ENCODE results near the gene PLEKHH3. TPM values are rescaled to one million over a fixed set of nuclear protein-coding genes. Genes with fewer than 3 reads are reported as not detected.
A peak's percentile ranks its signal among the peaks of the same experiment; 100 is the strongest.

PLEKHH3 gene
- total RNA-seq, 2 experiments from 2014 or later, result 1.3 to 1.4 TPM

- ATAC-seq, result no peak
- peak; percentile 58 for DNase-seq
- no peaks in the 10 kb centered on the region for H3K9me3 Mint-ChIP-seq (ENCODE audit: low read depth)
- peak overlapping the region; percentile 46 for H3K4me3 Mint-ChIP-seq
- H3K27ac Mint-ChIP-seq, result no peak overlapping the region
- peaks cover 45% of the 10 kb centered on the region for H3K4me1 Mint-ChIP-seq
- no peaks in the 10 kb centered on the region for H3K36me3 Mint-ChIP-seq
- H3K27me3 Mint-ChIP-seq, result peaks cover 39% of the 10 kb centered on the region
- CTCF ChIA-PET, result interaction anchor here (1.1 to 2.1 kb wide), 8 partner anchors 9 to 283 kb away, joined by 3 to 17 read pairs (median 3); partner anchors contain the start of genes BECN1, PSMC3IP and TUBG2
These were observed 6.1 kb upstream of the PLEKHH3 start for GRCh38 chr17:42682722-42683403.

DNA sequence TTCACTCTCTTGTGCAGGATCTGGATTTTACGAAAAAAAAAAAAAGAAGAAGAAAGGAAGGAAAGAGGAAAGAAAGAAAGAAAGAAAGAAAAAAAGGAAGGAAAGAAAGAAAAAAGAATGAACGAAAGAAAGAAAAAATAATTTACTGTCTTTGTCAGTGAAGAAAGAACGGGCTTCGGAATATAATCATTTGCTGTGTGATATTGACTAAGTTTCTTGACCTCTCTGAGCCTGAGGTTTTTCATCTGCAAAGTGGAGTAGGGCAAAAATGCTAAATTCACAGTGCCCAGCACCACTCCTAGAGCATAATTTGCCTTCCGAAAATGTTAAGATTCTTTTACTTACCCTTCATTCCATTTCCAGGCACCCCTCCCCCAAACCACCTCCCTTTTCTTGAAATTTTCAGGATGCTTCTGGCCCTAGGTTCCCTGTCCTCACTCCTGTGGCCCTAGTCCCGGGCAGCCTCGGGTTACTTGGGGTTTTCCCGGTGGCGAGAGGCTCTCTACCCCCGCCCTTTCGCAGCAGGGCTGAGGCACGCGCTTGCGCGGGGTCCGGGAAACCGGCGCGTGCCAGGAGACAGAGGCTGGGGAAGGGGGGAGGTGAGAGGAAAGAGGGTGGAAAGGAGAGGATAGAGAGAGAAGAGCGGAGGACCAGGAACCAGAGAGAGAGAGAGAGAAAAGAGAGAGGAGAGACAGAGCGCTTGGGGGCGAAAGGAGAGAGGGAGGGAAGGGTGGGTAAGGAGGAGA is 5.4 kb upstream of the PLEKHH3 start, which contains the start of gene CNTNAP1:
Gene CNTNAP1 (plus strand): TSS at position 556 of the 746 bp plus-strand sequence. CDS start 299 bp downstream, outside the sequence.
- CTCF ChIA-PET, result interaction anchor here (1.1 to 2.1 kb wide), 6 partner anchors 8 to 284 kb away, joined by 3 to 17 read pairs (median 4); partner anchors contain the start of genes BECN1 and PSMC3IP
- no peaks in the 10 kb centered on the region for H3K9me3 Mint-ChIP-seq (ENCODE audit: low read depth)
- no peak within 1 kb of the TSS for H3K27ac Mint-ChIP-seq
- H3K36me3 Mint-ChIP-seq, result no peaks in the 10 kb centered on the region
- H3K27me3 Mint-ChIP-seq, result peaks cover 39% of the 10 kb centered on the region
- ATAC-seq (no peak), DNase-seq (no peak)
- peaks cover 51% of the 10 kb centered on the region for H3K4me1 Mint-ChIP-seq
- H3K4me3 Mint-ChIP-seq, result peak within 1 kb of the TSS; percentile 46

GRCh38 chr17:42680331-42680808 is 3.6 kb upstream of the PLEKHH3 start:
- no peaks in the 10 kb centered on the region for H3K9me3 Mint-ChIP-seq (ENCODE audit: low read depth)
- H3K36me3 Mint-ChIP-seq, result no peaks in the 10 kb centered on the region
- H3K4me1 Mint-ChIP-seq, result peaks cover 62% of the 10 kb centered on the region
- DNase-seq (no peak), ATAC-seq (no peak)
- H3K27me3 Mint-ChIP-seq, result peaks cover 47% of the 10 kb centered on the region
- H3K4me3 Mint-ChIP-seq, result no peak overlapping the region
- CTCF ChIA-PET, result interaction anchor here (0.5 to 6.2 kb wide), 11 partner anchors 11 to 402 kb away, joined by 3 to 92 read pairs (median 4); partner anchors contain the start of genes PSMC3IP, RETREG3, TUBG1 and TUBG2
- H3K27ac Mint-ChIP-seq, result no peak overlapping the region

GRCh38 chr17:42679492-42680330 is 2.9 kb upstream of the PLEKHH3 start:
- H3K4me3 Mint-ChIP-seq, result peak overlapping the region; percentile 57
- H3K27me3 Mint-ChIP-seq, result peaks cover 53% of the 10 kb centered on the region
- ATAC-seq (peak; percentile 55), DNase-seq (peak; percentile 82)
- no peaks in the 10 kb centered on the region for H3K9me3 Mint-ChIP-seq (ENCODE audit: low read depth)
- peak overlapping the region; percentile 85 for H3K27ac Mint-ChIP-seq
- CTCF ChIA-PET, result interaction anchor here (0.5 to 6.2 kb wide), 17 partner anchors 10 to 269 kb away, joined by 3 to 92 read pairs (median 4); partner anchors contain the start of genes PSMC3IP, RETREG3, TUBG1 and TUBG2
- peaks cover 65% of the 10 kb centered on the region for H3K4me1 Mint-ChIP-seq
- H3K36me3 Mint-ChIP-seq, result no peaks in the 10 kb centered on the region

GRCh38 chr17:42678951-42679491 is 2.2 kb upstream of the PLEKHH3 start:
- H3K27ac Mint-ChIP-seq, result peak overlapping the region; percentile 89
- peak overlapping the region; percentile 73 for H3K4me3 Mint-ChIP-seq
- ATAC-seq (peak; percentile 2), DNase-seq (peak; percentile 59)
- peaks cover 70% of the 10 kb centered on the region for H3K4me1 Mint-ChIP-seq
- CTCF ChIA-PET, result interaction anchor here (0.5 to 6.2 kb wide), 11 partner anchors 9 to 146 kb away, joined by 3 to 92 read pairs (median 4); partner anchors contain the start of genes PSMC3IP, RETREG3, TUBG1 and TUBG2
- no peaks in the 10 kb centered on the region for H3K9me3 Mint-ChIP-seq (ENCODE audit: low read depth)
- peaks cover 54% of the 10 kb centered on the region for H3K27me3 Mint-ChIP-seq
- H3K36me3 Mint-ChIP-seq, result no peaks in the 10 kb centered on the region

GRCh38 chr17:42677921-42678781 is 1.4 kb upstream of the PLEKHH3 start:
- H3K9me3 Mint-ChIP-seq (ENCODE audit: low read depth), result no peaks in the 10 kb centered on the region
- no peaks in the 10 kb centered on the region for H3K36me3 Mint-ChIP-seq
- peak overlapping the region; percentile 89 for H3K27ac Mint-ChIP-seq
- CTCF ChIA-PET, result interaction anchor here (1.3 to 6.2 kb wide), 4 partner anchors 8 to 100 kb away, joined by 4 to 92 read pairs (median 14); partner anchors contain the start of genes PSMC3IP, RETREG3 and TUBG1
- peaks cover 67% of the 10 kb centered on the region for H3K4me1 Mint-ChIP-seq
- ATAC-seq (peak; percentile 32), DNase-seq (peak; percentile 84)
- H3K4me3 Mint-ChIP-seq, result peak overlapping the region; percentile 73
- peaks cover 49% of the 10 kb centered on the region for H3K27me3 Mint-ChIP-seq

DNA sequence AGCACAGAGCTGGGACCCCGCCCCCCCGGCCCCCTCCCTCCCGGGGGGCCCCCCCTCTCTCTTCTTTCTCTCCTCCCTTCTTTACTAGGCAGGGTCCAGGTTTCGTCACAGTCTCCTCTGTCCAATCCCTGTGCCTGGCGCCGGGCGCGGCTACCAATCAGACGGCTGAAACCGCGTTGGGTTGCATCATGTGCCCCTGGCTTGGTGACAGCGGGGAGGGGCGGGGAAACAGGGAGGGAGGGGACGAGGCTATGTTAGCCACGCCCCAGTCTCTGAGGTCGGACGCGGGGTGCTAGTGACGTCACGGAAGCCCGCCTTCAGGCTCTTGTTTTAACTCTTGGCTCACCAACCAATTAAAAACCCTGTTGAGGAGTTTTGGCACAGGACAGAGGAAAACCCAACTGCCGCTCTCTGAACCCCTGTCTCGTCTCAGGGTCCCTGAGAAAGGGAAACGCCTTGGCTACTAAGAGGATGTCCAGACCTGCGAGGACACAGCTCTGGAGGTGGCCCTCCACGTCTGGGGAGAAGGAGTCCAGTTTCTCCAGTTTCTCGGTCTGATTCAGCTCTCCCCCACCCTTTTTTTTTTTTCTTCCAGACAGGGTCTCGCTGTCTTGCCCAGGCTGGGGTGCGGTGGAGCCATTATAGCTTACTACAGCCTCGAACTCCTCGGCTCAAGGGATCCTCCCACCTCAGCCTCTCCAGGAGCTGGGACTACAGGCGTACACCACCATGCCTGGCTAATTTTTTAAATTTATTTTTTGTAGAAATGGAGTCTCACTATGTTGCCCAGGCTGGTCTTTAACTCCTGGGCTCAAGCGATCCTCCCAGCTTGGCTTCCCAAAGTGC is 441 bp upstream of the PLEKHH3 start:
- ATAC-seq (peak; percentile 81), DNase-seq (peak; percentile 100)
- Mint-ChIP-seq H3K27me3 (peaks cover 48% of the 10 kb centered on the region), H3K27ac (peak overlapping the region; percentile 85), H3K9me3 (ENCODE audit: low read depth) (no peaks in the 10 kb centered on the region), H3K4me1 (peaks cover 59% of the 10 kb centered on the region), H3K4me3 (peak overlapping the region; percentile 73), H3K36me3 (no peaks in the 10 kb centered on the region)
- CTCF ChIA-PET, result interaction anchor here (1.0 to 6.2 kb wide), 7 partner anchors 11 to 147 kb away, joined by 3 to 92 read pairs (median 4); partner anchors contain the start of genes BECN1, PSMC3IP, RAMP2 and RETREG3

- CTCF ChIA-PET, result interaction anchor here (0.9 to 6.2 kb wide), 6 partner anchors 31 to 128 kb away, joined by 3 to 92 read pairs (median 4); partner anchors contain the start of genes PSMC3IP and RAMP2
- Mint-ChIP-seq H3K9me3 (ENCODE audit: low read depth) (no peaks in the 10 kb centered on the region), H3K4me3 (peak overlapping the region; percentile 73), H3K27ac (no peak overlapping the region), H3K36me3 (no peaks in the 10 kb centered on the region), H3K4me1 (peaks cover 54% of the 10 kb centered on the region), H3K27me3 (peaks cover 47% of the 10 kb centered on the region)
- DNase-seq (no peak), ATAC-seq (no peak)
These were observed 800 bp downstream of the PLEKHH3 start for GRCh38 chr17:42675965-42676423.

DNA sequence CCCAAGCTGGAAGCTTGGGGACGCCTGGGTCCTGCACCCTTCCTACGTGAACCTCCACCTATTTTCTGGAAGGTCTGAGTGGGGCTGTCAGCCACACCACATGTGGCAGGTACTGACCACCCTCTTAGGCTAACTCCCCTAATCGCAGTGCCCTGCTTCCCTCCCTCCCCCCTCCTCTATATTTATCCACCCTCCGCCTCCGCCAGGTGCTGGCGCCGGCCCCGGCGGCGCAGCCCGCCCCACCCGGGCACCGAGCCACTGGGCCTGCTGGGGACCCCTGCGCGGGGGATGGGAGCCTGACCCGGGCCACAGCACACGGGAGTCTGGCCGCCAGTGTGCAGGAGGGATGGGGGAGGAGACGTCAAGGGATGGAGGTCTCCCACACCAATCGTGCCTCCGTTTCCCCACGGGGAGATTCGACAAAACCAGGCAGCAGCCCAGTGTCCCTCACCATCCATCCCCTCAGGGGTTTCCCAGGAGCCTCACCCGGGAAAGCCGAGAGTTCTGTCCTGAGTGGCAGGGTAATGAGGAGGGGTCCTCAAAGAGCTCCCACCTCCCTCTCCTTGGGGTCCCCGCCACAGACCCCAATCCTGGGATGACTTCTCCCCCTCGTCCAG is 1.3 kb downstream of the PLEKHH3 start:
- peaks cover 55% of the 10 kb centered on the region for H3K4me1 Mint-ChIP-seq
- H3K27me3 Mint-ChIP-seq, result peaks cover 50% of the 10 kb centered on the region
- no peak for DNase-seq
- no peak overlapping the region for H3K27ac Mint-ChIP-seq
- no peak overlapping the region for H3K4me3 Mint-ChIP-seq
- no peaks in the 10 kb centered on the region for H3K36me3 Mint-ChIP-seq
- H3K9me3 Mint-ChIP-seq (ENCODE audit: low read depth), result no peaks in the 10 kb centered on the region
- no peak for ATAC-seq
- CTCF ChIA-PET, result interaction anchor here (1.1 to 6.2 kb wide), 4 partner anchors 31 to 121 kb away, joined by 3 to 92 read pairs (median 4); partner anchors contain the start of genes PSMC3IP and RAMP2

- Mint-ChIP-seq H3K9me3 (ENCODE audit: low read depth) (no peaks in the 10 kb centered on the region), H3K27ac (no peak overlapping the region), H3K4me1 (peaks cover 52% of the 10 kb centered on the region), H3K27me3 (peaks cover 50% of the 10 kb centered on the region), H3K4me3 (no peak overlapping the region), H3K36me3 (no peaks in the 10 kb centered on the region)
- CTCF ChIA-PET, result interaction anchor here (1.7 to 2.0 kb wide), 4 partner anchors 8 to 96 kb away, joined by 4 to 10 read pairs (median 5); partner anchors contain the start of genes RETREG3, TUBG1 and TUBG2
- no peak for ATAC-seq
- DNase-seq, result no peak
These were observed 1.9 kb downstream of the PLEKHH3 start for GRCh38 chr17:42674755-42675347.
